ENCODE data around the gene AHNAK2.

Gene AHNAK2

DNA sequence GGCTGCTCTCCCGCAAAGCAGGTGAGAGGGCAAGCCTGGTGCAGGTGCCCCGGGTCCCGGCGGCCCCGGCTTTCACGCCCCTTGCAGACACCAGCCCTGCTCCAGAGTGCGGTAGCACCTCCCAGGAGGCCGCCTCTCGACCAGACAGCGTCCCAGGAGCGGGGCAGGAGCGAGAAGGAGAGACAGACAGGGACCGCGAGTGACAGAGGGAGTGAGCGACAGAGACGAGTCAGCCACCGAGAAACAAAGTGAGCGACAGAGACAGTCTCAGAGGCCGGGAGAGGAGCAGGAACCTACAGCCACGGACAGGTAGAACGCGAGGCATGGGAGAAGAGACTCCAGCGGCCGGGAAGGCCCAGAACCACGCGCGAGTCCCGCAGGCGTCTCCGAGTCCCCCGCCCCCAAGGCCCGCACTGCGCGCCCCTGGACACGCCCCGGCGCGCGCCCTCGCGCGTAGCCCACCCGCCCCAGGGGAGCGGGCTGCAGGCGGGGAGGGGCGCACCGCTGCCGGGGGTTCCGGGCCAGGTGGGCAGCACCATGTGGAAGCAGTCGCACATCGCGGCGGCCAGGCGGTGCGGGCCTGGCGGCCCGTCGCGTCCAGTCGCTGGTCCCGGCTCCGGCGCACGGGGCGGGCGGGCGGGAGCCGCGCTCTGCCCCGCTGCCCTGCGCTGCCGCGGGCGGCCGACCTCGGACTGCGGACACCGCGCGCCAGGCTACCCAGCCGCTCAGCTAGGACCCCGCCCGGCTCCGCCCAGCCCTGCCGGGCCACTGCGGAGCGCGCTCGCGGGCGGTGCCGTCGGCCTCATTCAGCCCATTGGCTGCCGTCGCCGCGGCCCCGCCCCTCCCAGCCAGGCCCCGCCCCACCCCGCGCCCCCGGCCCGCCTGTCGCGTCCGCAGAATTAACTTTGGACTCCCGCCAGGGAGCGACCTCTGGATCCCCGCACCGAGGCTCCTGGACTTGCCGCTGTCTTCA, at the start of gene AHNAK2:
AHNAK2 (minus strand) TSS at position 694 of the 973 bp plus-strand sequence; CDS start at position 557, 137 bp downstream.
- TF ChIP-seq ZFX (IDR thresholded peaks at IDR 0.05; ENCODE audit: borderline replicate concordance) = no peak
- TF ChIP-seq, protein P1, sequence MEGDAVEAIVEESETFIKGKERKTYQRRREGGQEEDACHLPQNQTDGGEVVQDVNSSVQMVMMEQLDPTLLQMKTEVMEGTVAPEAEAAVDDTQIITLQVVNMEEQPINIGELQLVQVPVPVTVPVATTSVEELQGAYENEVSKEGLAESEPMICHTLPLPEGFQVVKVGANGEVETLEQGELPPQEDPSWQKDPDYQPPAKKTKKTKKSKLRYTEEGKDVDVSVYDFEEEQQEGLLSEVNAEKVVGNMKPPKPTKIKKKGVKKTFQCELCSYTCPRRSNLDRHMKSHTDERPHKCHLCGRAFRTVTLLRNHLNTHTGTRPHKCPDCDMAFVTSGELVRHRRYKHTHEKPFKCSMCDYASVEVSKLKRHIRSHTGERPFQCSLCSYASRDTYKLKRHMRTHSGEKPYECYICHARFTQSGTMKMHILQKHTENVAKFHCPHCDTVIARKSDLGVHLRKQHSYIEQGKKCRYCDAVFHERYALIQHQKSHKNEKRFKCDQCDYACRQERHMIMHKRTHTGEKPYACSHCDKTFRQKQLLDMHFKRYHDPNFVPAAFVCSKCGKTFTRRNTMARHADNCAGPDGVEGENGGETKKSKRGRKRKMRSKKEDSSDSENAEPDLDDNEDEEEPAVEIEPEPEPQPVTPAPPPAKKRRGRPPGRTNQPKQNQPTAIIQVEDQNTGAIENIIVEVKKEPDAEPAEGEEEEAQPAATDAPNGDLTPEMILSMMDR (IDR thresholded peaks at IDR 0.05) = no peak
- peak within 1 kb of the TSS; percentile 58 for H3K27ac ChIP-seq

DNA sequence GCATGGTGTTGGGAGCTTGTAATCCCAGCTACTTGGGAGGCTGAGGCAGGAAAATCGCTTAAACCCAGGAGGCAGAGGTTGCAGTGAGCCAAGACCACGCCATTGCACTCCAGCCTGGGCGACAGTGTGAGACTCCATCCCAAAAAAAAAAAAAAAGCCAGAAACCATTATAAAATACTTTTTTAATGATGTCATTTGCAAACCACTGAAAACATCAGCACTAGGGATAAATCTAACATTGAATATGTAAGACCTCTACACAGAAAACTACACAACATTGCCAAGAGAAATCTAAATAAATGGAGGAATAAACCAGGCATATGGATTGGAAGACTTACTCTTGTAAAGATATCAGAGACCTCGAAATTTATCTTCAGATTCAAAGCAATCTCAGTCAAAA, 49.5 kb upstream of the AHNAK2 start:
- peak overlapping the region; percentile 82 for H3K27ac ChIP-seq

DNA sequence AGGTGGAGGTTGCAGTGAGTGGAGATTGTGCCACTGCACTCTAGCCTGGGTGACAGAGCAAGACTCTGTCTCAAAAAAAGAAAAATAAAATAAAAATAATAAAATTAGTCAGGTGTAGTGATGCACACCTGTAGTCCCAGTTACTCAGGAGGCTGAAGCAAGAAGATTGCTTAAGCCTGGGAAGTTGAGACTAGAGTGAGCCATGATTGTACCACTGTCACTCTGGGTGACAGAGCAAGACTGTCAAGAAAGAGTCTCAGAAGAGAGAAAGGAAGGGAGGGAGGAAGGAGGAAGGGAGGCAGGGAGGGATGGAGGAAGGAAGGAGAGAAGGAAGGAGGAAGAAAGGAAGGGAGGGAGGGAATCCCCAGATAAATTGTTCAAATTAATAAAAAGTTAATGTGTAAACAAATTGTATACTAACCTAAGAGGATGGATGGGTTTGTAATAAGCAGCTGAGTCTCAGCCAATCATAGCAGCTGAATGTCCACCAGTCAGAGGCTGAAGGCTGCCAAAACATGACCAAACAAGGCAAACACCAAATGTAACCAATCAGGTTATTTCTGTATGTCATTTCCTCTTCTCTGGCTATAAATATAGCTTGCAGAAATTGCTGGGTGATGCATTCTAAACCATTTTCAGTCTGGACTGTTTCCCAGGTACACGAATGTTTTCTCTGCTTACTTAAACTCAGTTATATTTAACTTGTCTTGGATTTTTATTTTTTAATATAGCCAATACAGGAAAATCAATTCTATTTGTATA, 48.8 kb upstream of the AHNAK2 start:
- peak overlapping the region; percentile 82 for H3K27ac ChIP-seq
- TF ChIP-seq ZFX (IDR thresholded peaks at IDR 0.05; ENCODE audit: borderline replicate concordance) = no peak
- TF ChIP-seq, protein P1 (IDR thresholded peaks at IDR 0.05) = no peak

DNA sequence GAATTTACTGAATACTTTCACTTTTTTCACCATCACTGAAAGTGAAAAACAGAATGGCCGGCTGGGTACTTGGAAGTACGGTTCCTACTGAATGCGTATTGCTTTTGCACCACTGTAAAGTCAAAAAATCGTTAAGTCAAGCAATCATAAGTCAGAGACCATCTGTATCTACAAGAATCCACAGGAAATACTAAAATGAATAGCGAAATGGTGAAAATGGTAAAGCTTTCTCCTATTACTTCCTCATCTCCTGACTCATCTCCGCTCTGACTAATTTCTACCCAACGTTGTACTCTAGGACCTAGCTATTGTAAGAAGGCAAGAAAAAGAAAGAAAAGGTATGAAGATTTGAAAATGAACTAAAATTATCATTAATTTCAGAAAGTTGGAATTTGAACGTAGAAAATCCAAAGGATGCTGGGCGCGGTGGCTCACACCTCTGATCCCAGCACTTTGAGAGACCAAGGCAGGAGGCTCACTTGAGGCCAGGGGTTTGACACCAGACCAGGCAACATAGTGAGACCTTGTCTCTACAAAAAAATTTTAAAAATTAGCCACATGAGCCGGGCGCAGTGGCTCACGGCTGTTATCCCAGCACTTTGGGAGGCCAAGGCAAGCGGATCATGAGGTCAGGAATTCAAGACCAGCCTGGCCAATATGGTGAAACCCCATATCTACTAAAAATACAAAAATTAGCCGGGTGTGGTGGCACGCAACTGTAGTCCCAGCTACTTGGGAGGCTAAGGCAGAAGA, 48.0 kb upstream of the AHNAK2 start:
- TF ChIP-seq ZFX (IDR thresholded peaks at IDR 0.05; ENCODE audit: borderline replicate concordance) = no peak
- H3K27ac ChIP-seq = peak overlapping the region; percentile 82

DNA sequence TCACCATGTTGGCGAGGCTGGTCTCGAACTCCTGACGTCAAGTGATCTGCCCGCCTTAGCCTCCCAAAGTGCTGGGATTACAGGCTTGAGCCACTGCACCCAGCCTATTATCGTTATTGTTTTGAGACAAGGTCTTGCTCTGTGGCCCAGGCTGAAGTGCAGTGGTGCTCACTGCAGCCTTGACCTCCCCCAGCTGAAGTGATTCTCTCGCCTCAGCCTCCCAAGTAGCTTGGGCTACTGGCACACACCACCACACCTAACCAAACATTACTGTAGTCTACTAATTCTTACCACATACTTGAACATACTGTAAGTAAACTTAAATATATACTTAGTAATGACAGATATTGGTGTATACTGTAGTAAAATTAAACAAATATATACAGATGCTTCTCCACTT, 47.3 kb upstream of the AHNAK2 start:
- H3K27ac ChIP-seq = no peak overlapping the region
- TF ChIP-seq, protein P1 (IDR thresholded peaks at IDR 0.05) = no peak
- TF ChIP-seq ZFX (IDR thresholded peaks at IDR 0.05; ENCODE audit: borderline replicate concordance) = no peak

DNA sequence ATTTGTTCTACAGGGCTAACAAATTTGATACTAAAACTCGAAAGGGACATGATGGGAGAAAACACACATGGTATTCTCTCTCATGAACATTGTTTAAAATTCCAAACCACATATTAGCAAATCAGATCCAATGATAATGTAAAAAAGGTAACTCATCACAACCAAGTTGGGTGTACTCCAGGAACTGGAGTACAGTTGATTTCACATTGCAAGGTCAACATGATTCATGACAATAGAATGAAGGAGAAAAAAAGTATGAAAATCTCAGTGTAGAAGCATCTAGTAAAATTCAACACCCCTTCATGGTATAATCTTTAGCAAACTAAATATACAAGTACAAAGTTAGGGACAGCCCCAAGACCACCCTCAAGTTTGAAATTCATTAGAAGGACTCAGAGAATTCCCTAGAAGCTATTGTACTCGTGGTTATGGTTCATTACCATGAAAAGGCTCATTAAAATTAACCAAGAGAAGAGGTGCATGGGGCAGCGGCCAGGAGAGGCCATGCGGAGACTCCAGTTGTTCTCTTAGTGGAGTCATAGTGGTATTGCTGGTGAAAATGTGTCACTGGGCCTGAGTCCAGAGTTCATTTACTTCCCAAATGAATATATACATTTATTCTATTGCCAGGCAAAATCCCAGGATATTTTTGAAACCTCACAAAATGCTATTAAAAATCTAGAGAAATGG, 45.8 kb upstream of the AHNAK2 start:
- no peak overlapping the region for H3K27ac ChIP-seq
- no peak for TF ChIP-seq ZFX (IDR thresholded peaks at IDR 0.05; ENCODE audit: borderline replicate concordance)
- TF ChIP-seq, protein P1 (IDR thresholded peaks at IDR 0.05) = no peak

DNA sequence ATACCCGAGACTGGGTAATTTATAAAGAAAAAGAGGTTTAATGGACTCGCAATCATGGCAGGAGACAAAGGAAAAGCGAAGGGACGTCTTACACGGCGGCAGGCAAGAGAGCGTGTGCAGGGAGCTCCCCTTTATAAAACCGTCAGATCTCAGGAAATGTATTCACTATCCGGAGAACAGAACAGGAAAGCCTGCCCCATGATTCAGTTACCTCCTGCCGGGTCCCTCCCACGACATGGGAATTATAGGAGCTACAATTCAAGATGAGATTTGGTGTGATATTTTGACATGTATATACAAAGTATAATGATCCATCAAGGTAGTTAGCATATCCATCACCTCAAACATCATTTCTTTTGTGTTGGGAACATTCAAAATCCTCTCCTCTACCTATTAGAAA, 45.0 kb upstream of the AHNAK2 start:
- no peak overlapping the region for H3K27ac ChIP-seq
- TF ChIP-seq, protein P1 (IDR thresholded peaks at IDR 0.05) = no peak
- TF ChIP-seq ZFX (IDR thresholded peaks at IDR 0.05; ENCODE audit: borderline replicate concordance) = no peak

All from 22Rv1 (cell line).